ENCODE data around the gene FAM193B.

- no peak for TF ChIP-seq CTCF (IDR thresholded peaks at IDR 0.05; ENCODE audit: insufficient read depth, low read length)
- TF ChIP-seq POLR2AphosphoS5 (IDR thresholded peaks at IDR 0.05; ENCODE audit: low read depth) = peak; percentile 62
- peak; percentile 37; the same call in 1 of the 2 replicates for TF ChIP-seq SPI1 (IDR thresholded peaks at IDR 0.05; ENCODE audit: borderline replicate concordance, low read depth)
Observed at GRCh38 chr5:177599731-177600507, 45.6 kb upstream of the FAM193B start, which contains the start of gene B4GALT7.

Data from HL-60 (cell line).